Measurements from ENCODE around the gene OR52R1.
A peak's percentile ranks its signal among the peaks of the same experiment; 100 is the strongest.
"Not testable (repeated sequence)": the region's sequence is repeated elsewhere in the genome, so short reads cannot be mapped to it uniquely, and the experiment has no call there.

Gene OR52R1

GRCh38 chr11:4804280-4804679, at the start of gene OR52R1:
TSS of gene OR52R1 (minus strand) at chr11:4804380. CDS start at chr11:4804380, 0 bp downstream.
- DNase-seq: no peak
- intact Hi-C loops (cut with DNase I): no loop called here

- no peak for DNase-seq
- intact Hi-C loops (cut with DNase I): no loop called here
Observed at GRCh38 chr11:4851033-4851432, 46.9 kb upstream of the OR52R1 start.

GRCh38 chr11:4848908-4849532, 44.8 kb upstream of the OR52R1 start, which contains the start of gene OR51S1:
TSS of gene OR51S1 (minus strand) at chr11:4849208. CDS start at chr11:4849208, 0 bp downstream.
- intact Hi-C loops (cut with DNase I): no loop called here

GRCh38 chr11:4839851-4840549, 35.8 kb upstream of the OR52R1 start:
- no peak for DNase-seq
- intact Hi-C loops (cut with DNase I): no loop called here

More at GRCh38 chr11:4848908-4849532, 44.8 kb upstream of the OR52R1 start, which contains the start of gene OR51S1:
- no peak for DNase-seq

DNA sequence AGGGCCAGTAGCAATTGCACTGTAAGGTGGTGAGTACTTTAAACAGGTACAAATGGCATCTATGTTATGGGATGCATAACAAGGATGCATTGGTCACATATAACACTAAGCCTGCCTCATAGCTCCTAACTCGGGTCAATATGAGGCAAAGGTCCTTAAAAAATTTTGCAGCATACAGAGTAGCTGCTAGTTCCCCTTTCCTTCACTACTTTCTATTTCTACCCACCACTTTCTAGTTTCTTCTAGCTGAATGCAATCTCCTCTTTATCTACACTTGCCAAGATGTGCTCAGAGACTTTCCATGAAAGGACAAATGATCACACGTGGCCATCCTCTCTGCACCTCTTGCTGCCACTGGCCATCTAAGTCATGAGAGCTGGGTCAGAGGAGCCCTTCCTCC, 26.7 kb upstream of the OR52R1 start:
- intact Hi-C loops (cut with DNase I): no loop called here

DNA sequence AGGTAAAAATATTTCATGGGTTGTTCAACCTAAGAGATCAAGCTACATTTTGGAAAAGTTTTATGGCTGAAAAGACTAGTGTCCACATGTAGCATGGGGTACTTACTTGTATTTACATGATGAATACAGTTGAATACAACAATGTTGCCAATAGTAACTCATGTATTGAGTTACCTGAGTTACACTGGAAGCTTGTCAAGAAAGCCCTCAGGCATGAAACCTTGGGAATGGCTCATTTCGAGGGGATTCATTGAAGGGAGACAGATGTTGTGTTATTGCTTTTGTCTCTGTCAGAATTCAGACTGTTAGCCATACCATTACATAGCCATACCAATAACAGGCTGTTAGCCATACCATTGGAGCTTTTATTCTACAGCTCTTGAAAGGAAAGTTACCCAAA, 26.2 kb upstream of the OR52R1 start:
- no peak for DNase-seq
- intact Hi-C loops (cut with DNase I): no loop called here

More for the DNA sequence above, 26.7 kb upstream of the OR52R1 start:
- no peak for DNase-seq

- no peak for DNase-seq
- intact Hi-C loops (cut with DNase I): no loop called here
Observed at GRCh38 chr11:4826425-4826824, 22.2 kb upstream of the OR52R1 start.

- no peak for DNase-seq
- intact Hi-C loops (cut with DNase I): no loop called here
Observed at GRCh38 chr11:4825132-4825531, 21.0 kb upstream of the OR52R1 start.

GRCh38 chr11:4821021-4821420, 16.8 kb upstream of the OR52R1 start, which contains the start of gene OR51F2:
TSS of gene OR51F2 (plus strand) at chr11:4821321. CDS start at chr11:4821422, 101 bp downstream.
- intact Hi-C loops (cut with DNase I): no loop called here

GRCh38 chr11:4809246-4809645, 5.1 kb upstream of the OR52R1 start:
- DNase-seq: peak in 11 of 42 donors; percentile 7 to 72 (median 38)
- intact Hi-C loops (cut with DNase I): no loop called here

More at GRCh38 chr11:4821021-4821420, 16.8 kb upstream of the OR52R1 start, which contains the start of gene OR51F2:
- no peak for DNase-seq

DNA sequence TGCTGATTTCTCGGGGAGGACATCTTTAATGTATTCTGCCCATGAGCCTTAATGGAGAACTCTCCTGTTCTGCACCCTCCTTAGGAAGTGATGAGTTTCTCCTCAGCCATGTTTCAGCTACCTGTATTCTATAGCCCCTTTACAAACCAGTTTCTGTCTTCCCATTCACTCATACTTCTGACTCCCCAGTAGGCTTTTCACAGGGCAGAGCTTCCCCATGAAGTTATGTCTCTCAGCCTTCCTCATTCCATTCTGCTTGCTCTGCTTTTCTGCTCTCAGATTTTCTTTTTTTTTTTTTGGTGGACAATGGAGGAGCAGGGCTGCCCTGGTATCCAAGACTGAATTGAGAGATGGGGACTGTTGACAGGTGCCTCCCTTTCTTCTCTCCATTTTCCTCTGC, 4.3 kb upstream of the OR52R1 start:
- intact Hi-C loops (cut with DNase I): no loop called here

GRCh38 chr11:4801316-4801715, 2.9 kb downstream of the OR52R1 start:
- DNase-seq; intact Hi-C loops (cut with DNase I): not testable (repeated sequence)

More for the DNA sequence above, 4.3 kb upstream of the OR52R1 start:
- DNase-seq: no peak

GRCh38 chr11:4798427-4799183, 5.6 kb downstream of the OR52R1 start:
- intact Hi-C loops (cut with DNase I): no loop called here
- no peak for DNase-seq

DNA sequence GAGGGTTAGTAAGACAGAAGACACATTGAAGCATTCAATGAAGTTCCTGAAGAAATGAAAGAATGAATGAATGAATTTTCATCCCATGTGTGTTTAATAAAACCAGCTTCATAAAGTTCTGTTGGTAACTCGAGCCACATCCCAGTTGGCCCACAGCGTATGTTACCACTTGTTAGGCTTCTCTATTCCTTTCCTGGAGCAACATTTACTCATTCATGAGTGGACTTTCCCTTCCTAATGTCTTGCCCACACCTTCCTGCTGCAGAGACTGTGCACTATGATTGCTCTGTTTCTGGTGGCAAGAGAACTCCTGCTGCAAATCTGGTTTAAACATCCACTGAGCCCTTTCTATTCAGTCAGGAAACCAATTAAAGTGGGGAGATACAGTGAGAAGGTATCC, 7.0 kb downstream of the OR52R1 start:
- intact Hi-C loops (cut with DNase I): no loop called here
- no peak for DNase-seq

- intact Hi-C loops (cut with DNase I): no loop called here
- DNase-seq: no peak
Observed at GRCh38 chr11:4782454-4782853, 21.7 kb downstream of the OR52R1 start.

GRCh38 chr11:4769838-4770237, 34.3 kb downstream of the OR52R1 start, which contains the start of gene OR51F1:
TSS of gene OR51F1 (minus strand) at chr11:4769938. CDS start at chr11:4769938, 0 bp downstream.
- no peak for DNase-seq
- intact Hi-C loops (cut with DNase I): no loop called here

DNA sequence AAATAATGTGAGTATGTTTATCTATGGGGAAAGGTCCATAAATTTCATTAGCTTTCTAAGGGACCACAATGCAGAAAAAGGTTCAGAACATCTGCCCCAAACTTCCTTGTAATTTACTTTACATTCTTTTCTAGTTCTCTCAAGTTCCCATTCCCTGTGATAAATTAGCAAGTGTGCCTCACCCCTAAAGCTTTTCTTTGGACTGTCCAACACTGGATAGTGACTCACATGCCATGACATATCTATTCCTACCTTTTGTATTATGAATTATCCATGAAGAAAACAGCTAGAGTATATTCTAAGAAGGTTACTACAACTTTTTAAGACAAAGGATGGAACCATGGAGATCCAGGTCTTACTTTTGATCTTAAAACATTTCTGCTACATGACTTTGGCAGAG, 36.1 kb downstream of the OR52R1 start:
- no peak for DNase-seq
- intact Hi-C loops (cut with DNase I): no loop called here

DNA sequence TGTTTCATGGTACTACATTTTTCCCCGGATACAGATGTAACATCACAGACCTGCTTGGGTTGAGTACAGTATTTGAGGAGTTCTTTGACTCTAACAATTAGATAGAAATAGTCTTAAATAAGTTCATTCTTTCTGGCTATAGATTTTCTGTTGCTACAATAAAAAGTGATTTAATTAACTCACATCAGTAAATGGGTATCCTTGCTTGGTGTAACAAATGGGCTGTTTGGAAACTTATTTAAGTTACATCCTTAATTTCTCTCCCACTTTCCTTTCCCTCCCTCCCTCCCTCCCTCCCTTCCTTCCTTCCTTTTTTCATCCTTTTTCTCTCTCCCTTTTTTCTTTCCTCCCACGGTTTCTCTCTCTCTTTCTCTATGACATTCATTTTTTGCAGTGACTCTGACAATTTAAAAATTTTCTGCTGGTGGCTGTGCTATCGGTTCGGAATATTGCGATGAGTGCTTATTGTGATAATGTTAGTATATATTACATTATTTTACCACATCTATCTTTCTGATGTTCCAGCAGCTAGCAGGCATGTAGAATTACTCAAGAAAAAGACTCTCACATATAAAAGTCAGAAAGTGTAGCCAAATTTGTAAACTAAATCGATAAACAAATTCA, 37.6 kb downstream of the OR52R1 start:
- no peak for DNase-seq
- intact Hi-C loops (cut with DNase I): no loop called here

- intact Hi-C loops (cut with DNase I): no loop called here
- no peak for DNase-seq
Observed at GRCh38 chr11:4763096-4763495, 41.1 kb downstream of the OR52R1 start.

All from head of caudate nucleus (tissue), 42 donors.